HEK293T (cell line): ENCODE results near the gene GPR37L1.

Experiments used
- BHLHE40 ChIP-seq: fragments of 450-650 bp; IDR thresholded peaks from 2 replicates; pipeline ENCODE4 v1.6.1; 2016; ENCODE audit warnings: mild to moderate bottlenecking, moderate library complexity, borderline replicate concordance
- HDGF ChIP-seq: fragments of 450-650 bp; IDR thresholded peaks from 2 replicates; pipeline ENCODE4 v1.6.1; 2017; ENCODE audit warnings: antibody characterized with exemption, borderline replicate concordance

GRCh38 chr1:202130297-202130721, 7.6 kb downstream of the GPR37L1 start:
- TF ChIP-seq BHLHE40 (no peak), HDGF (no peak)
